ENCODE results near the gene NEMP1.
"Not testable (repeated sequence)": the region's sequence is repeated elsewhere in the genome, so short reads cannot be mapped to it uniquely, and the experiment has no call there.

The NEMP1 gene

DNA sequence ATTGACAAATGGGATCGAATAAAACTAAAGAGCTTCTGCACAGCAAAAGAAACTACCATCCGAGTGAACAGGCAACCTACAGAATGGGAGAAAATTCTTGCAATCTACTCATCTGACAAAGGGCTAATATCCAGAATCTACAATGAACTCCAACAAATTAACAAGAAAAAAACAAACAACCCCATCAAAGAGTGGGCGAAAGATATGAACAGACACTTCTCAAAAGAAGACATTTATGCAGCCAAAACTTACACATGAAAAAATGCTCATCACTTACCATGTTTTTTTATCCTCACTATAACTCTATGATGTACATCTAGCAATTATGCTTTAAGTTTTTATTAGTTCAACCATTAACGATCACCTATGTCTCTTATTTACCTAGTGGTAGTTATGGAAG lies 24.7 kb downstream of the NEMP1 start:
- DNase-seq (ENCODE audit: low spot score) = not testable (repeated sequence)

GRCh38 chr12:57053146-57053545 lies 25.4 kb downstream of the NEMP1 start:
- not testable (repeated sequence) for DNase-seq (ENCODE audit: low spot score)

GRCh38 chr12:57051011-57051410 lies 27.6 kb downstream of the NEMP1 start:
- no peak for DNase-seq (ENCODE audit: low spot score)

- DNase-seq (ENCODE audit: low spot score) = peak; percentile 61
Measured at GRCh38 chr12:57049890-57050289, 28.7 kb downstream of the NEMP1 start, which contains the start of gene MYO1A. Gene MYO1A (minus strand): TSS chr12:57050129. CDS start chr12:57048323, 1,806 bp downstream.

GRCh38 chr12:57049119-57049446 lies 29.5 kb downstream of the NEMP1 start:
- no peak for DNase-seq (ENCODE audit: low spot score)

GRCh38 chr12:57048423-57049118 lies 30.0 kb downstream of the NEMP1 start:
- no peak for DNase-seq (ENCODE audit: low spot score)

DNA sequence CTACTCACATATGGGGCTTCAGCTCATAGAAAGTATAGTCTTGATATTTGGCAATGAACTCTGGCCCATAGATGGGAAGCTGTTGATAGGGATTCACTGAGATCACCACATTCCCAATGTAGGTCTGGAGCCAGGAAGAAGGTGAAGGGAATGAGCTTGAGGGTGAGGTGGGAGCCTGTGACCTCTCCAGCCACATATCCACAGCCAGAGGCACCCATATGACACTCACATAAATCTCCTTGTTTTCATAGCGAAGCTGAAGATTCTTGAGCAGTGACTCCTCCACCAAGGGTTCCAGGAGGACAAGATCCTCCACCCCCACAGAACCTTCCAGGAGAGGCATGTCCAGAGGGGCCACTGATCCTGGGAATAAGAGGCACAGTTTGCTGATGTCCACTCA lies 30.6 kb downstream of the NEMP1 start:
- DNase-seq (ENCODE audit: low spot score) = peak; percentile 25

- peak; percentile 5 for DNase-seq (ENCODE audit: low spot score)
Measured at GRCh38 chr12:57046947-57047890, 31.4 kb downstream of the NEMP1 start.

DNA sequence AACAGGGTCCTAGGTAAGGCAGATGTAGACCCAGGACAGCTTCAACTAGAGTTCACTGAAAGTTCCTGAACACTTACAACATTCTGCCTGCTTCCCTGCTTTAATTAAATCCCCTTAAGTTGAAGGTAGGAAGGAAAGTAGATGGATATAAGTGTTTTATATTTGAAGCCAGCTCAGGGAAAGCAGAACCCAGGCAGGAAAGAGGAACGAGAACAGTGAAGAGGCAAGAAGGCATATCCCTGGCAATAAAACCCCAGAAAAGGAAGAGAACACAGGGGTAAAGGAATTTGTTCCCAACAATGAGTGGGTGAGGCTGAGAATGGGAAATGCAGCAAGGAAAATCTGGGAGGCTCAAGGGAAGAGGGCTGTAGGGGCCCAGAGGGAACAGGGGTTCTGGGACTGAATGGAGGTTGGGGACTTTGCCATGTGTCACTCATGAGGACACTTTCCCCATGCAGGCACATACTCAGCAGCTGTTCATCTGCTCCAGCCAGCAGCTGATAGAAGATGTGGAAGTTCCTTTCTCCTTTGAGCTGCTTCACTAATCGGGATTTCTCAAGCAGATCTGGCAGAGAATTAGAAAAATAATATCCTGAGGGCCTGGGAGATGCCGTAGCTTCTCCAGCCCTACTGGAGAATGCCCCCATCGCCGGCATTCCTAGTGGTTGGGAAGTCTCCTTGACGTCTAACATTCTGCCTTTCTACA lies 32.4 kb downstream of the NEMP1 start:
- peak; percentile 6 for DNase-seq (ENCODE audit: low spot score)

- no peak for DNase-seq (ENCODE audit: low spot score)
Measured at GRCh38 chr12:57044889-57045288, 33.7 kb downstream of the NEMP1 start.

DNA sequence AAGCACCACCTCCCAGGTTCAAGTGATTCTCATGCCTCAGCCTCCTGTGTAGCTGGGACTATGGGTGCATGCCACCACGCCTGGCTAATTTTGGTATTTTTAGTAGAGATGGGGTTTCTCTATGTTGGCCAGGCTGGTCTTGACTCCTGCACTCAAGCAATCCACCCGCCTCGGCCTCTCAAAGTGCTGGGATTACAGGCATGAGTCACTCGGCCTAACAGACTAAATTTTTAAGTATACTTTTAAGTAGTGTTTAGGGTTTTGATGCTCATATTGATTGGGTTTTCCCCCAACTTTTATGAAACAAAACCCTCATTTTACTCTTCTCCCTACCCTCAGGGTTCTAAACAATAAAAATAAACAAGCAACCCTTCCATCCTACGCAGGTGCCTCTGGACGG lies 34.1 kb downstream of the NEMP1 start:
- DNase-seq (ENCODE audit: low spot score) = no peak

DNA sequence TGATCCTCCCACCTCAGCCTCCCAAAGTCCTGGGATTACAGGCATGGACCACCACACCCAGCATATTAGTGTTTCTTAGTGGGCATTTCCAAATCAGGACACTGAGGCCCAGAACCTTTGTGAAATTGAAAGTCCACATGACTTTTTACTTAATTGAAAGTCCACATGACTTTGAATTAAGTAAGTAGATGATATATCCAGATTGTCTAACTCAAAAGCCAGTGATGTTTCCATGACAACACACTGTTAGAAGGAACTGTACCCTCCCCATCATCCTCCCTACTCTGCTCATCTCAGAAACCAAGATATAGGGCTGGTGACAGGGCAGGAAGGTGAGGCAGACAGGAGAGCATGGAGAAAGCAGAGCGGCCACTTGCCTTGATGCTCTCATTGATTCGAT lies 35.9 kb downstream of the NEMP1 start:
- DNase-seq (ENCODE audit: low spot score) = no peak

DNA sequence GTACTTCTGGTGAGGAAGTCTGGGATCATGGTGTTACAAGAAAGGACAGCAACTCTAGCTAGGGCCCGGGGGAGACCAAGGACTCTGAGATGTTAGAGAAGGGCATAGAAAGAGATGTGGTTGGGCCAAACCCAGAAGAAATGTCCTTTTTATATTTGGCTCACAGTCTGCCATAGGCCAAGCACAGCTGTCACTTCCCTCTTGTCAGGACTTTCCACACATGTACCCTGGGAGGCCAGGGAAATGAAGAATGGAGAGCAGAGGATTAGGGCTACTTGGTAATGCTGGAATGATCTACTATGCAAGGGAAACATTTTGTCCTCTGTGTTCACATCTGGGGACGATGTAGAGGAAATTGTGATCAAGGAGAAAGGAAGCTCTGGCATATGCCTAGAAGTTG lies 37.8 kb downstream of the NEMP1 start:
- peak; percentile 3 for DNase-seq (ENCODE audit: low spot score)

DNA sequence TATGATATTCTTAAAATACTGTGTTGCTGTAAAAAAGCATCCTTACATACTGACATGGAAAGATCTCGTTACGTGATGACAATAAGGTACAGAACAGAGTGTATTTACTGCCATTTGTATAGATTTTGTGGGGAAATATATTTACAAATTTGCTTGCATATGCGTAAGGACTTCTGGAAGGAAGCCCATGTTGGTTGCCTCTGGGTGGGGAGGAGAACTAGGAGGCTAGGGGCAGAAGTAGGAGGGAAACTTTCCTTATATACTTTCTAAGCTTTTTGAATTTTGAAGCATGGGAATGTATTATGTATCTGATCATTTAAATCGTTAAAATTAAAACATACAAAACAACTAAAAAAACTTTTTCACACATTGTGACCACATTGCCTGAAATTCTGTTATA lies 38.4 kb downstream of the NEMP1 start:
- no peak for DNase-seq (ENCODE audit: low spot score)

DNA sequence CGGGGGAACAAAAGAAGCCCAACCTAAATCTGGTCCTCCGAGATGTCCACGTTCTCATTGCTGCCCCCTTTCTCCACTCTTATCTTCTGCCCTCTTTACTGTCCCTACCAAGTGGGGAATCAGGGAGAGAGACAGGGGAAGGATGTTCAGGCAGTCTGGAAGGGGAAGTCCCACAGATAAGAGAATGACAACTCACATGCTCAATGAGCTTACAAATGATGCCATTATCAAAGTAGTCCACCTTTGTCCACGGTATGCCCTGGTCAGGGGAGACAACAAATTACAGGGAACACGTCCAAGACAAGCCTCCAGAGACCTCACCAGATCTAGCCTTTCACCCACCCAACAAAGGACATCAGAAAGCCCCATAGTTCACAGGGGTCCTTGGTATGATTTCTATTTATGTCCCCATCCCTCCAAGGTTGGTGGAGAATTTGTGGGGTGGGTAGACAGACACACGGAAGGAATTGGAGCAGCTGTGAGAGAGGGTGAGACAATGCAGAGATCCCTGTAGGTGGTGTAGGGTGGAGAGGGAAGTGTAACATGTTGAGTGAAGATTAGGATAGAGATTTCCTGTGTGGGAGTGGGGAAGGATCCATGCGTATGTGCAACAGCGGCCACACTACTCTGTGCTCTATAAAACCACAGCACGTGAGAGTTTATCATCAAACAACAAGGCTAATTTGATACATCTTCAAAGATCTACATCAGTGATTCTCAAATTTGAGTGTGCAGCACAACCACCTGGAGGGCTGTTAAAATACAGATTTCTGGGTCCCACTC lies 39.4 kb downstream of the NEMP1 start:
- DNase-seq (ENCODE audit: low spot score) = no peak

GRCh38 chr12:57037264-57037663 lies 41.3 kb downstream of the NEMP1 start:
- no peak for DNase-seq (ENCODE audit: low spot score)

DNA sequence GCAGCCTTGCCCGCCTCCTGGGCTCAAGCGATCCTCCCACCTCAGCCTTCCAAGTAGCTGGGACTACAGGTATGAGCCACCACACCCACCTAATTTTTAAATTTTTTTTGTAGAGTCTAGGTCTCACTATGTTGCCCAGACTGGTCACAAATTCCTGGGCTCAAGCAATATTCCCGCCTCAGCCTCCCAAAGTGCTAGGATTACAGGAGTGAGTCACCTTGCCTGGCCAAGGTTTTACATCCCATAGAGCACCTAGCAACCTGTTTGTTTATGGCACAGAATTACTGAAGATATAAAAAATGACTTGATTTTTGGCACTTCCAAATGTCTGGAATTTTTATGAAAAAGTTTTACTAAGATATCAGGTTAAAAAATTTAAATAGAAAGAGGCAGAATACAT lies 45.2 kb downstream of the NEMP1 start:
- no peak for DNase-seq (ENCODE audit: low spot score)

DNA sequence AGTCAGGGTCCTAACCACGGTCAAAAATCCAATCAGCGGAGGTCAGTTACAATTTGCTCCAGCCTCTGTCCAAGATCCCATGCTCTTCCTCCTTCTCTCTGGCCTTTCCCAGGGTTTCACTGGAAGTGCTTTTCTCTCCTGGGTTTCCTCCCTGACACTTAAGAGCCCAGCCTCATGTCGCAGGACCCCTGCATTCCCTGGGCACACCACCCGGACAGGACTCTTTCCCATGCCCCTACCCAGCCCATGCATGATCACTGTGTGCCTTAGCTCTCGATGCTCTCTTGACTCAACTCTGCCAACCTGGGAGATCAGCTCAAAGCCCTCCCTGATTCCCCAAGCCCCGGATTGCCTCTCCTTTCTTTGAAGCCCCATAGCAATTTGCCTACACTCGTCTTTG lies 46.8 kb downstream of the NEMP1 start:
- DNase-seq (ENCODE audit: low spot score) = no peak

GRCh38 chr12:57031138-57031725 lies 47.4 kb downstream of the NEMP1 start:
- no peak for DNase-seq (ENCODE audit: low spot score)

- no peak for DNase-seq (ENCODE audit: low spot score)
Measured at GRCh38 chr12:57029457-57029856, 49.1 kb downstream of the NEMP1 start.

- DNase-seq (ENCODE audit: low spot score) = no peak
Measured at GRCh38 chr12:57027805-57028153, 50.8 kb downstream of the NEMP1 start.
